Posterior cingulate gyrus (tissue), 11 donors: ENCODE data around the gene ABCC3.
"Not testable (repeated sequence)": the region's sequence is repeated elsewhere in the genome, so short reads cannot be mapped to it uniquely, and the experiment has no call there.

ENCODE experiments used
- DNase-seq, 10 donors: peaks; one replicate each; pipeline versions ENCODE4 v3.0.0 to v3.0.0-alpha.2; 2020 to 2021; ENCODE audit warnings: mixed read lengths in 3 of 10
- intact Hi-C: fragments of 100-400 bp; cut with DNase I; formaldehyde crosslinking; loops from one replicate; pipeline ENCODE4 v1.15.1; 2023

The ABCC3 gene

GRCh38 chr17:50680543-50681262 lies 46.0 kb downstream of the ABCC3 start:
- DNase-seq = peak in 2 of 10 donors; percentile 43 to 58
- intact Hi-C loops = not testable (repeated sequence)

DNA sequence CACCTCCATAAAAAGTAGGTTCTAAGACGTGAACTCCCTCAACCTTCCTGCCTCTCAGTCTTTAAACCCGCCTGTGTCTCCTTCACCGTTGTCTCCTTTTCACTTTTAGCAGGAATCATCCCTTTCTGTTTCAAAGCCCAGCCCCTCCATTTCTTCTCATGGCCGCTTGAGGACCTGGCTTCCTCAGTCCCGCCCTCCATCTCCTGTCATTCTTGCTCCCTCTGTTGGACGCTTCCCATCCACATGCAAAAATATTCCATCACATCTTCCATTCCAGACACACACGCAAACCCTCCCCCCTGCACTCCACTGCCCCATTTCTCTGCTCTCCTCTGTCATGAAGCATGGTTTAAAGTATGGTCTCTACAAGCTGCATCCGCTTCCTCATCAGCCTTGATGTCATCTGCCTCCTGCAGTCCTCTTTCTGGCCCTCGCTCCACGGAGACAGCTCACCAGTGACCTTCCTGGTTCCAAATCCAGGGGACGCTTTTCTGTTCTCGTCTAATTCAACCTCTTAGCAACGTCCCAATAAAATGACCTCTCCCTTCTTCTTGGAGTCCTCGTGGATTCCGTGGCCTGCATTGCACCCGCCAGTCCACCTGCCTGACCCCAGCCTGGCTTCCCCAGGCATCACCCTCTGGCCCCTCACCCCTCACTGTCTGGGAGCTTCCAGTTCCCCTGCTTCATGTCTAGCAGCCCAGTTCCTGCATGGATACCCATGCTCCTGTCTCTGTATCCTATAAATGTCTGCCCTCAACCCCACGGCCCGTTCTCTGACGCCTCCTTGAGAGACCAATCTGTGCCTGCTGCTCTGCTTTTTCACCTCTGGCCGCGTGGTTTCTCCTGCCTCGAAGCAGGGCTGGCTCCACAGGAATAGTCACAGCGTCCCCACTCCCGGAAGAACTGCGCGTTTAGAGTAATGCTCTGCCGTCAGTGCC lies 46.9 kb downstream of the ABCC3 start:
- intact Hi-C loops = no loop called here
- peak in 7 of 10 donors; percentile 20 to 91 (median 50) for DNase-seq

- peak in 1 of 10 donors; percentile 17 for DNase-seq
- intact Hi-C loops = no loop called here
These were observed 47.8 kb downstream of the ABCC3 start for GRCh38 chr17:50682441-50682840.

- intact Hi-C loops = no loop called here
- peak in 1 of 10 donors; percentile 14 for DNase-seq
These were observed 48.3 kb downstream of the ABCC3 start for GRCh38 chr17:50682938-50683337.

DNA sequence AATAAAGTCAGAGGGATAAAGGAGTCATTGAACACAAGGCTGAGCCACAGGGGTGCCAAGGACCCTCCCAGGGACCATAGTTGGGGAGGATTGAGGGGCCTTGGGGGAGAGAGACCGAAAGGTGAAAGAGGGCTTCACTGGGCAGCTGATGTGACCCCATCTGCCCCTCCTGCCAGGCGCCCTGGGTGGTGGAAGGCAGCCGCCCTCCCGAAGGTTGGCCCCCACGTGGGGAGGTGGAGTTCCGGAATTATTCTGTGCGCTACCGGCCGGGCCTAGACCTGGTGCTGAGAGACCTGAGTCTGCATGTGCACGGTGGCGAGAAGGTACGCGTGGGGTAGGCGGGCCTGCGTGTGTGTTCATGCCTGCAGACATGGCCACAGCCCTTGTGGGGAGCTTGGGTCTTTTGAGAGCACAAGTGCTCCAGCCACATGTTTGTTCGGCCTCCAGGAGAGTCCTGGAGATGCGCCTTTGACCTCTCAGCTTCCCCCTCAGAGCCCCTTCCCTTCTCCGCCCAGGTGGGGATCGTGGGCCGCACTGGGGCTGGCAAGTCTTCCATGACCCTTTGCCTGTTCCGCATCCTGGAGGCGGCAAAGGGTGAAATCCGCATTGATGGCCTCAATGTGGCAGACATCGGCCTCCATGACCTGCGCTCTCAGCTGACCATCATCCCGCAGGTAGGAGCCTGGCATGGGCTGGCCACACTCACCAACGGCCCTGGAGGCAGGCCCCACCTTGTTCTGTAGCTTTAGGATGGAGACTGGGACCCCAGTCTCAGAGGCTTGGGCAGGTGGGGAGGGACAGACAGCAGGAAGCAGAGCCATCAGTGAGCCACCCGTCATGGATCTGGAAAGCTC lies 49.0 kb downstream of the ABCC3 start:
- DNase-seq = peak in 1 of 10 donors; percentile 73
- intact Hi-C loops = no loop called here

DNA sequence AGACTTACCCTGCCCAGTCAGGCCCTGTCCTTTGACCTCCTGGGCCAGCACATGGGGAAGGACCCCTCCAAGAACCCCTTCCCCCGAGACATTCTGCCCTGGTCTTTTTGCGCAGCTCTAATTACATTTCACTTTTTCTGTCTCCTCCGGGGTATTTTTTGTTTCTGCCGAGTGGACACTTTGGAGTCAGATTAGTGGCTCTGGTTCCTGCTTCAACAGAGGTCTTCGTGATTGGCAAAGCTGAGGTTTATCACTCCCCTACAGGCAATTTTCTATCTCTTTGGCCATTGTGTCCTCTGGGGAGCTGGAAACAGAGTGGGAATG lies 49.6 kb downstream of the ABCC3 start:
- intact Hi-C loops = no loop called here
- DNase-seq = no peak

DNA sequence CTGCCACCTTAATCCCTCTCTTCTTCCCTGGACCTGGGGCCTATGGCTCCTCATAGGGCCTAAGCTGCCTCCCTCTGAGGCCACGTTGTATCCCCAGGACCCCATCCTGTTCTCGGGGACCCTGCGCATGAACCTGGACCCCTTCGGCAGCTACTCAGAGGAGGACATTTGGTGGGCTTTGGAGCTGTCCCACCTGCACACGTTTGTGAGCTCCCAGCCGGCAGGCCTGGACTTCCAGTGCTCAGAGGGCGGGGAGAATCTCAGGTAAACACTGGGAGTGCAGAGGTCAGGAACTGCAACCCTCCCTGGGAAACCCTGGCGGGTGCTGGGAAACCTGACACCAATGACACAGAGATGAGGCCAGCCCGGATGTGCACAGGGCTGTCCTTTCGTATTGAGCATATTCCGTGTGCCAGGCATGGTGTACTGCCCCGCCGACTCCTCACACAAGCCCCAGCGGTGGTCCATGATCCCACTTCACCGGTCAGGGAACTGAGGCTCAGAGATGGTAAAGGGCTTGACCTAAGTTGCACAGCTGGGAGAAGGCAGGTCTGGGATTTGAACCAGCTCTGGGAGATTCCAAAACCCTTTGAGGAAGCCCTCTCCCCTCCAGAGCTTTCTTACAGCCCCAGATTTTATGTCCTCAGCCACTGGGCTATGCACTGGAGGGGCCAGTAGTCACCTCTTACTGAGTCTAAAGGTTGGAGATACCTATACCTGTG lies 50.1 kb downstream of the ABCC3 start:
- intact Hi-C loops = no loop called here
- DNase-seq = peak in 1 of 10 donors; percentile 49

- intact Hi-C loops = no loop called here
- no peak for DNase-seq
These were observed 50.6 kb downstream of the ABCC3 start for GRCh38 chr17:50685334-50685665.

DNA sequence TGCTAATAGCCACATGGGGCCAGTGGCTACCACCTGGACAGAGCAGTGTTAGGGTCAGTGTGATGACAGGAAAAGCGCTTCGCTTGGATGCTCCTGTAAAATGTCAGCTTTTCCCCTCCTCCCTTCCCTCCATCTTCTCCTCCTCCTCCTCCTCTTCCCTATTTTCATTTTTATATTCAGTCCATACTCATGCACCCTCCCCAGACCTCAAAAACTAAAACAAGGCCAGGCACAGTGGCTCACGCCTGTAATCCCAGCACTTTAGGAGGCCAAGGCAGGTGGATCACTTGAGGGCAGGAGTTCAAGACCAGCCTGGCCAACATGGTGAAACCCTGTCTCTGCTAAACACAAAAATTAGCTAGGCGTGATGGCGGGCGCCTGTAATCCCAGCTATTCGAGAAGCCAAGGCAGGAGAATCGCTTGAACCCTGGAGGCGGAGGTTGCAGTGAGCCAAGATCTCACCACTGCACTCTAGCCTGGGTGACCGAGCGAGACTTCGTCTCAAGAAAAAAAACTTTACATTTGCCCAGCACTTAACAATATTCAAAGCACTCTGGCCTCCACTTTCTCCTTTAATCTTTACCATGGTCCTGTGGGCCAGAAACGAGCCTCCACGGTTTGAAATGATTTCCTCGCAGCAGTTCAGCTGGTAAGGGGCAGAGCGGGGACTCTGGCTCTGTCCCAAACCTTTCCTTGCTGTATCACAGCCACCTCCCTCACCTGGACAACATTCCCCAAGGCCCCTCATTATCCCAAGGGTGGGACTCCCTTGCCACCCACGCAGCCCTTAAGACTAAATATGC lies 51.2 kb downstream of the ABCC3 start:
- intact Hi-C loops = no loop called here
- DNase-seq = no peak

GRCh38 chr17:50686494-50687199 lies 52.0 kb downstream of the ABCC3 start:
- peak in 1 of 10 donors; percentile 55 for DNase-seq
- intact Hi-C loops = no loop called here

DNA sequence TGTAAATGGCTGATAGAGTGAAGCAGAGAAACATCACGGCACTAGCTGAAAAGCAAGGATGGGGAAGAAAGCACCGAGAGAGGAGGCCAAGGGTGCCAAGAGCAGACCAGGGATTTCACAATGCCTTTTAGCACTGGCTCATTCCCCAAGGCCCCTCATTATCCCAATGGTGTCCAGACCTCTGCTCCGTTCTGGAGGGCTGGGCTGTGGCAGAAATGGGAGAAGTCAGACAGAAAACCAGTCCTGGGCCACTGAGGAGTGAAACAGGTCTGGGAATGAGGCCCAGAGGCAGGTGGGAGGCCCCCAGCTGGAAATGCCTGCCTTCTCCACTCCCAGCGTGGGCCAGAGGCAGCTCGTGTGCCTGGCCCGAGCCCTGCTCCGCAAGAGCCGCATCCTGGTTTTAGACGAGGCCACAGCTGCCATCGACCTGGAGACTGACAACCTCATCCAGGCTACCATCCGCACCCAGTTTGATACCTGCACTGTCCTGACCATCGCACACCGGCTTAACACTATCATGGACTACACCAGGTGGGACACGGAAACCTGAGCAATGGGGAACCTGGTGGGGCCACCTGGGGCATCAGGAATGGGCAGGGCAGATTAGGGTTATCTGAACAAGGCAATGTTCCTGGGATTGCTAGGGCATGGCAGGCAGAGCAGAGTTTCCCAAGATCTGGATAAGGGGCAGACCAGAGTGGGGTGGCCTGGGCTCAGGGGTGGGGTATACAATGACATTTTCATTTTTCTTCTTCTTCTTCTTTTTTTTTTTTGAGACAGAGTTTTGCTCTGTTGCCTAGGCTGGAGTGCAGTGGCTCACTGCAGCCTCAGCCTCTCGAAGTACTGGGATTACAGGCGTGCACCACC lies 52.8 kb downstream of the ABCC3 start:
- intact Hi-C loops = no loop called here
- DNase-seq = no peak

- intact Hi-C loops = no loop called here
- DNase-seq = no peak
These were observed 53.6 kb downstream of the ABCC3 start for GRCh38 chr17:50688245-50688644.

DNA sequence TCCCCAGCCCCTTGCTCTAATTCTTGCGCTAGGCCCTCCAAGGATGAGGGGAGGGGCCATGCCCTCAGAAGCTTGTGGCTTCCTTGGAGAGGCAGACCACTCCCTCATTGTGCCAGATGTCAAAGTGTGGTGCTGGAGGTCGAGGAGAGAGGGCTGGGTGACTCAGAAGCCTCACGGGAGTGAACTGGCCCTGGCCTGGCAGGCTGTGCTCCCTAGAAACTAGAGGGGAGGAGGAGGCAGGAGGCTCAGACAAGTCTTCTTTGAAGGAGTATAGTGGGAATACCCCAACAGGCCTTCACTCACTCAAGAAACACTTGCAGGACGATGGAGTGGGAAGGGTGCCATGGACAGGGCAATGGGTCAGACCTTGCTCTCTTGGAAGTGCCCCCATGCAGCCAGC lies 54.6 kb downstream of the ABCC3 start:
- intact Hi-C loops = no loop called here
- DNase-seq = no peak

- intact Hi-C loops = no loop called here
- DNase-seq = peak in 9 of 10 donors; percentile 31 to 92 (median 49)
These were observed 55.5 kb downstream of the ABCC3 start for GRCh38 chr17:50689956-50690886.

GRCh38 chr17:50690887-50691549 lies 56.3 kb downstream of the ABCC3 start:
- intact Hi-C loops = no loop called here
- DNase-seq = no peak
